ENCODE measurements around the gene C19orf44.

C19orf44 gene

DNA sequence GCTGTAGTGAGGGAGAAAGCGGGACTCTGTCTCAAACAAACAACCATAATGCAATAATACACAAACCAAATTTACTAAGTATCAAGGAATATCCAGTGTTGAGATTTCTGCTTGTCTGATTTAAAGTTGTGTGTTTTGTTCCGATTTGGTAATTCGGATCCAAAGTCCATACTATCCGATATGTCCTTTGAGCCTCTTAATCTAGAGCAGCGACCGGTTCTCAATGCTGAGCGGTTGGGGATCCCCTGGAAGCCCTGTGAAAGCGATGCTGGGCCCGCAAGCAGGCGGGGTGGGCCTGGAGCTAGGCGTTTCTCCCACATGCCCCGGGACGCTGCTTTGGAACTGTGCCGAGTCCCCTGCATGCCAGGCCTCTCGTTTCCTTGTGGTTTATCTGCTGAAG, 20.2 kb downstream of the C19orf44 start:
- in situ Hi-C loops (cut with MboI; ENCODE audit: low sequenced_read_pairs), result no loop called here

- in situ Hi-C loops (cut with MboI; ENCODE audit: low sequenced_read_pairs), result no loop called here
These were observed 20.9 kb downstream of the C19orf44 start for GRCh38 chr19:16516923-16517610.

DNA sequence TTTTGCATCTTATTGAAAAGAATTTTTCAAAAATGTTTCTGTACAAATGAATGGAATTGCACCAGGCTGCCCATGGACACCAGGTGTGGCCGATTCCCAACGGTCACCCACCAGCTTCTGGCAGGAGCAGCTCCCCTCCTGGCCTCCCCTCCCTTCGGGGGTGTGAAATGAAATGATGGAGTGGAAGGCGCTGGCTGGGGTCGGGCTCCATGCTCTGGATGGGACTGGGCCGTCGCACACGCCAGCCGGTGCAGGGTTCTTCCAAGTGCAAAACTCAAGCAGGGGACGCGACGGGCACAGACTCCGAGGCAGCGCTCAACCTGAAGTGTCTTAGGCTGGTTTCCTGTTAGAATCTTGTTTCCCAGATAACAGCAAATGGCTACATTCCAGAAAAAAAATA, 21.9 kb downstream of the C19orf44 start:
- in situ Hi-C loops (cut with MboI; ENCODE audit: low sequenced_read_pairs), result no loop called here

DNA sequence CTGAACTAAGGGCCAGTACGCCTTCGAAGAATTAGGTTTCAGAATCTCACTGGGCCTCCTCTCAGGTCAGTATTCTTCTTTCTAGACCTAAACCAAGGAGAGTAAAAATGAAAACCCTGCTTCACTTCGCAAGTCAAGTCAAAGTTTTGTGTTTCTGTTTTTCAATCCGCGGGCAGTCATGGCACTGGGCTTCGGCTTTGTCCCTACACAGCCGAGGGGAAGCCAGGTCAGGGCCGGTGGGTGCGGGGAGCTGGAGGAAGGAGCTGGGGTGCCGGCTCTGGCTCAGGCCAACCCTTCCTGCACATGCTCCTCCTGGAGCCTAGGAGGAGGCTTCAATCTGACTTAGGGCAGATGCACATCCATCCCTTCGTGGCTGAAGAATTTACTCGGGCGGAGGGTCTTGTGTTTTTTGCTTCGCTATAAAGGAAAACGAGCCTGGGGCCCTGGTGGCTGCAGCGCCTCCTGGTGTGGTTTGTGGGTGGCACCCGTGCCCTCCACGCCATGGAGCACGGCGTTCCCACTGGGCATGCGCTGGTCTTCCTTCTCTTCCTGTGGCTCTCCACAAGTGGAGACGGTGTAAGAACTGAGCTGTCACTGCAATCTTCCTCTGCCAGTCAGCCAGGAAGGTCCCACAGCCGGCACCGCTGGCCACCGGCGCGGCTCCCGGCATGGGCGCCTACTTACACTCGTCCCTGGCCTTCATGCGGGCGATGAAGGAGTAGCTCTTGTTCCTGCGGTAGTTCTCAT, 22.5 kb downstream of the C19orf44 start:
- in situ Hi-C loops (cut with MboI; ENCODE audit: low sequenced_read_pairs), result no loop called here

- in situ Hi-C loops (cut with MboI; ENCODE audit: low sequenced_read_pairs), result no loop called here
These were observed 23.1 kb downstream of the C19orf44 start for GRCh38 chr19:16519230-16519687.

DNA sequence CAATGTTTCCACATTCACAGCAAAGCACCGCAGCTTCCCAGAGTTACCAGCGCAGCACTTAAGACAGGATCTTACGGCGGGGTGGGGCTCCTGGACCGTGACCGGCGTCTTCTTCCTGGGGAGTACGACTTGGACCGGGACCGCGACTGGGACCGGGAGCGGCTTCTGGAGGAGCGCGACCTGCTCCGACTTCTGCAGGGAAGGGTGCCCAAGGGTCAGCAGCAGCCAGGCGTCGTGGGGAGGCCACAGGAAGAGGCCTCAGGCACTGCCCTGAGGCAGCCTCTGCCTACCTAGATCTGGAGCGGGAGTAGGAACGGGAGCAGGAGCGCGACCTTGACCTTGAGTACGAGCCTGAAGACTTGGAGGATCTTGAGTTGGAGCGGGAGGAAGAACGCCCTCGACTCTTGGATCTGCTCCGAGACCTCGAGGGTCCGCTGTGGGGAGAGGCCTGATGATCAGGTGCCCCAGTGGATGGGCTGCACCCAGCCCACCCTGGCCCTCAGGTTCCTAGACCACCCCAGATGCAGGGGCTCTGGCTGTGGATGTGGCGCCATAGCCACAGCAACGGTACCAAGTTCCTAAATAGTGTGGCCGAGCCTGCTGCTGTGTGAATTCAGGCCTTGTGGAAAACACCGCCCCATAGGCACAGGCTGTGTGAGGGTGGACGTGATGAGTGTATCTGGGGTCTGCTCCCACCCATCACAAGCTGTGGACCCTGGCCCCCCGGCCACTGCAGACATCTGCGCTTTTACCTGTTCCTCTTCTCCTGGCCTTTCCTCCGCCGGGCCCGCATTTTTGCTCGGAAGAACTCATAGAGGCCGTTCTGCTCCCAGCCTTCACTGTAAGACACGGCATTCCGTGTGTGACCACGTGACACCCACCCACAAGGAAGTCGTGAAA, 24.1 kb downstream of the C19orf44 start:
- in situ Hi-C loops (cut with MboI; ENCODE audit: low sequenced_read_pairs), result no loop called here

GRCh38 chr19:16520986-16521624, 24.9 kb downstream of the C19orf44 start:
- in situ Hi-C loops (cut with MboI; ENCODE audit: low sequenced_read_pairs), result no loop called here

DNA sequence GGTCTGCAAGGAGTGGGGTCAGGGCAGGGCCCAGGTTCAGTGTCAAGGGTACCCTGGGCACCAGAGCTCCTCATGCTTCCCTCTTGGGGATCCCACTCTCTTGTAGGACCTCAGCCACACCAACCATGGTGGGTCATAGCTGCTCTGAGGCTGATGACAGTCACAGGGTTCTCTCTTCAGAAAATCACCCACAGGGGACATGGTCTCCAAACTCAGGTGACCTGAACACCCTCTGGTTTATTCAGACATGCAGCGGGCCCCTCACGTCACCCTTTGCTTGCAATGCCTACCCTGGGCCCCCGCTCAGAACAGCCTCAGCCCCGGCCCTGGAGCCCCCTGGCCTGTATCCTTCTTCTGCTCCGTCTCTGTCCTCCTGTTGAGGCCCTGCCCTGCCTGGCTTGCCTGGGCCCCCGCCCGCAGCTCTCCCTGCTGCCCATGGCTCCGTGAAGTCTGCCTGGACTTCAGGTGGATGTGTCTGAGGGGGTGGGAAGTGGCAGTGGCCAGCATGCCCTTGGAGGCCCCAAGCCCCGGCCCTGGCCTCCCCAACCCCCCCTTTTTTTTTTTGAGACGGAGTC, 25.6 kb downstream of the C19orf44 start:
- in situ Hi-C loops (cut with MboI; ENCODE audit: low sequenced_read_pairs), result no loop called here

DNA sequence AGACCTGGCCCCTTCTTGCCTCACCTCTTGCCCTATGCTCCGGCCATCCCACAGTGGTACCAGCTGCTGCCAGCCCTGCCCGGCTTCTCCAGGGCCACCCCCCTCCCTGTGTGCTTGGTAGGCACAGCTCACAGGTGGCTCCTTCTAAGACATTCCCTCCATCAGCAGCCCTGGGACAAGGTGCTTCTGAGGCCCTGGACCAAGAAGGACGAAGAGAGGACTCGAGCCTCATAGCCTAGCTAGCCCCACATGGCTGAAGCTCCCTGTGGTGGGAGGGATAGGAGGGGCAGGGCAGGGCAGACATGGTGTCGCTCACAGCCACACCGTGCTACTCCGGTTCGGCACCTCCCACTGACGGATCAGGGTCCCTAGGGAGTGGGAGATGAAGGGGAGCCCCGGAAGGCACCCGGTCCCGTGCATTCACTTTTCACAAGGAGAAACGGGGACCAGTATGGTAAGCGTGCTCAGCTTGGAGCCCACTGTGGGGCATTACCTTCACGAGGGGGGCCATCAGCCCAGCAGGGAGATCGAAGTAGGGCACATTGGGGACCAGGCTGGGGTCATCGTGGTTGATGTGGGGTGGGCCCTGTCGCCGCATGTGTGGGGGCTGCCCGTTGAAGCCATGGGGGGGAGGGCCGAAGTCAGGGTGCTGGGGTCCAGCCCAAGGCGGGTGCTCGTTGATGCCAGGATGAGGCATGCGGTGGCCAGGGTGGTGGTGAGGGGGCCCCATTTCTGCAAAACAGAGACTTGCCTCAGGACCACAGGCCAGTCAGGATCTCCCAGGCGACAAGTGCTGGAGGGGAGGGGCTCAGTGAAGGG, 26.6 kb downstream of the C19orf44 start:
- in situ Hi-C loops (cut with MboI; ENCODE audit: low sequenced_read_pairs), result no loop called here

DNA sequence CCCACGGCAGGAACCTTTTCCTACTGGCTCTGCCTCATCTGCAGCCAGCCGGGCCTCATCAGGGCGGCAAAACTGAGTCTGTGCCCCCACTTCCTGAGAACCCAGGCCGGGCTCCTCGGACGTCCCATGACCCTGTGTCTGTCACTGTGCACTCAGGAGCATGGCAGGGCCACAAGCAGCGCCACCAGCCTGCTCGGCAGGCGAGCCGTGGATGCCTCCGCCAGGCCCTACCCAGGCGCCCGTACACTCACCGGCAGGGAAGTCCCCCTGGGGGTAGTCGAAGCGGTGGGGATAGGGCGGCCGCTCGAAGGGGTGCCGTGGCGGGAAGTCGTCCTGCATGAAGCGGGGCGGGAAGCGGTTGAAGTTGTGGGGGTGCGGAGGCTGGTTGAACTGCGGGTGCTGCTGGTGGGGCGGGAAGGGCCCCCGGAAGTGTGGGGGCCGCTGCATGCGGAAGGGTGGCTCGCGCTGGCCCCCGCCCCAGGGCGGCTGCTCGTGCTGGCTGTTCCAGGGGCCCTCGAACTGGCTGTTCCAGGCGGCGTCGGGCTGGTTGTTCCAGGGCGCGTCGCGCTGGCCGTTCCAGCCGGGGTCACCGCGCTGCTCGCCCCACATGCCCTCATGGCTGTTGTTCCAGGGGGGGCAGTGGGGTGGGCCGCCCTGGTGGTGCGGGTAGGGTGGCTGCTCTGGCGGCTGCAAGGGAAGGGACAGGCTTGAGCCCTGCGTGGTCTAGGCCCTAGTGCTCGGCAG, 29.0 kb downstream of the C19orf44 start:
- in situ Hi-C loops (cut with MboI; ENCODE audit: low sequenced_read_pairs), result no loop called here

- in situ Hi-C loops (cut with MboI; ENCODE audit: low sequenced_read_pairs), result no loop called here
These were observed 29.7 kb downstream of the C19orf44 start for GRCh38 chr19:16525751-16526481.

DNA sequence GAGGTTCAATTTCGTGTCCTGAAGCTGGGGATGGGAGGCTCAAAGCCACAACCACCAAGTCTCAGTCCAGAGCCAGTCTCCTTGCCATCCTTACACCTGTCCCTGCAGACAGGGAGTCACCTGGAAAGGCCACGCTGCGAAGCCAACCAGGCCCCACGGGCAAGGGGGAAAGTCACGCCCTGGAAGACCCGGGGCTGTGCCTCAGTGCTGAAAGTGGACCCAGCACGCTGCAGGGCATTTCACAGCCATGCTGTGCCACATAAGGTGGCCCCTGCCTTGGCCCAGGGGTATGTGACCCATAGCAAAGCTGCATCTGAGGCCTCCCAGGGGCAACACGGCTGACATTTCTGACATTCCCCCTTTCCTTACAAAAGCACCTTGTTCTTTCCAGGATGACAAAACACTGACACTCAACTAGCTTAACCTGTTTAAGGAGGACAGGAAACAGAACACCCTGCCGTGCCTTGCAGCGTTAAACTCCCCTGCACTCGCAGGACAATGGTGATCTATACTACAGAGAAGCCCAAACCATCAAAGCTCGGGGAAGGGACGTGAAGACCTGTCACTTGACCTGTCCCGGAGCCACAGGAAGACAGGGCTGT, 31.2 kb downstream of the C19orf44 start:
- in situ Hi-C loops (cut with MboI; ENCODE audit: low sequenced_read_pairs), result no loop called here

DNA sequence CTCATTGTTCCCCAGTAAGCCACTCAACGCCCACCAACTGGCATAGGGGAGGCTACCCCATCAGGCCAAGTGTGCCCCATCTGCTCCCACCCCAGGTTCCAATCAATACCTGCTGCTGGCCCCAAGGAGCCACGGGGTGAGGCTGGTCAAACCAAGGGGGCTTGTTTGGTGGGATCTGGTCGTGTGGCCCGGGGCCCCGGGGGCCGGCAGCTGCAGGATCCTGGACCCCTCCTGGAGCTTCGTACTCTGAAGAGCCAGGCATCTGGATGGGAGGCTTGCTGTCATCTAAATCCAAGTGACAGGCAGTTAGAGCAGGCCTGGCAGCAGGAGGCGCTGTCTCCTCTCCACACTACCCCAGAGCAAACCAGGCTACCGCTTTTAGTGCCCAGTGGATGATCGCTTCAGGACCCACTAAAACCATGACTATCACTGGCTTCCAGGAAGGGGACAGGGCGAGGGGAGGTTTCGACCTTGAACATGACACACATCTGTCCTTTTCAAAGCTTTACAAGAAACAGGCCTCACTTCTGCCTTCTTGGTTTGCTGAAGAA, 31.9 kb downstream of the C19orf44 start:
- in situ Hi-C loops (cut with MboI; ENCODE audit: low sequenced_read_pairs), result no loop called here

DNA sequence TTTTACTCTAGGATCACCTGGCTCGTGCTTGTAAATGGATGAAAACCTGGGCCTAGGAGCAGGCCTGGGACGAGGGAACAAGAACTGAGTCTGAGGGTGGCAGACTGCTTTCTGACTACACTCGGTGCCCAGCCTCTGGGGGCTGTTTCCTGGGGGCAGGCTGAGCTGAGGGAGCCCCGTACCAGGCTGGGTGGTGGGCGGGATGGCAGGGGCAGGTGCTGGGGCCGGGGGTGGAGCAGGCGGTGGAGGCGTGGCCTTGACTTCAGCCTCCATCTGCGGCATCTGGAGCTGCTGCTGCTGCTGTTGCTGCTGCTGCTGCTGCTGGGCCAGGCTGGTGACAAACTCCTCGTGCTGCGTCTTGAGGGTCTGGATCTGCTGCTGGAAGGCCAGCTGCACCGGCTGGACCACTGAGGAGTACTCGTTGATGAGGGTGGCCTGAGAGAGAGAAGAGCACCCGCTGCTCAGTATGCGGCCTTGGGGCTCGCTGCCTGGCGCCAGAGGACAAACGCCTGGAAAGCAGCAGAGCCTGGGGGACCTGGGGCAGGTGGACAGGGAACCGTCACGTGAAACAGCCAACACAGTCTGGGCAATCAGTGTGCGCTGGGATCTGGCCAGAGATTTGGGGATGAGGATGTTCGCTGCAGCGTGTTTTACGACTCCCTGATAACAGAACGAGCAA, 33.4 kb downstream of the C19orf44 start:
- in situ Hi-C loops (cut with MboI; ENCODE audit: low sequenced_read_pairs), result no loop called here

- in situ Hi-C loops (cut with MboI; ENCODE audit: low sequenced_read_pairs), result no loop called here
These were observed 34.6 kb downstream of the C19orf44 start for GRCh38 chr19:16530540-16531379.

GRCh38 chr19:16531380-16531669, 35.1 kb downstream of the C19orf44 start:
- in situ Hi-C loops (cut with MboI; ENCODE audit: low sequenced_read_pairs), result no loop called here
